ENCODE data around the gene PNKD.

PNKD gene

DNA sequence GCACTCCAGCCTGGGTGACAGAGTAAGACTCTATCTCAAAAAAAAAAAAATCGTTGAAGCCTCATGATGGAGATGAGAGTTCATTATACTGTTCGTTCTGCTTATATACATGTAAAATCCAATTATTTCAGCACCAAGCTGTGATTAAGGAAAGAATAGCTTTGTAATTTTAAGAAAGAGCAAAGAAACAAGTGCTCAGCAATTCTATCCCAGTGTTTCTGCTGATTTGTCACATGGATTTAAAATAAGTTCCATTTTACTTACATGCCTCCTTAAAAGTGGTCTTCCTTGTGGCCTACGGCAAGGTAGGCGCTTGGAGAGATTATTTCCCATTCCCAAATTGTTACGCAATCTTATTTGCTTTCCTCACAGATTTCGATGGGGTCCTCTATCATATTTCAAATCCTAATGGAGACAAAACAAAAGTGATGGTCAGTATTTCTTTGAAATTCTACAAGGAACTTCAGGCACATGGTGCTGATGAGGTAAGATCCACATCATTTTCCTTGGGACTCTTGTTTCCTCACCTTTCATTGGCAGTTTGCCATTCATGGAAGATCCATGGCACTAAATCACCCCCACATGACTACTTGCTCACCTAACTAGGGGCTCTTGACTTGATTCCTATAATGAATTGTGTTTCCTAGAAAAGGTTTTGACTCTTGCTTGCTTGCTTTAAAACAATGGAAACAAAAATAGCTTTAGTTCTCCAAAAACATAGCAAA lies 41.8 kb upstream of the PNKD start:
- no peak overlapping the region for H3K4me3 Mint-ChIP-seq
- TF ChIP-seq, protein P1, sequence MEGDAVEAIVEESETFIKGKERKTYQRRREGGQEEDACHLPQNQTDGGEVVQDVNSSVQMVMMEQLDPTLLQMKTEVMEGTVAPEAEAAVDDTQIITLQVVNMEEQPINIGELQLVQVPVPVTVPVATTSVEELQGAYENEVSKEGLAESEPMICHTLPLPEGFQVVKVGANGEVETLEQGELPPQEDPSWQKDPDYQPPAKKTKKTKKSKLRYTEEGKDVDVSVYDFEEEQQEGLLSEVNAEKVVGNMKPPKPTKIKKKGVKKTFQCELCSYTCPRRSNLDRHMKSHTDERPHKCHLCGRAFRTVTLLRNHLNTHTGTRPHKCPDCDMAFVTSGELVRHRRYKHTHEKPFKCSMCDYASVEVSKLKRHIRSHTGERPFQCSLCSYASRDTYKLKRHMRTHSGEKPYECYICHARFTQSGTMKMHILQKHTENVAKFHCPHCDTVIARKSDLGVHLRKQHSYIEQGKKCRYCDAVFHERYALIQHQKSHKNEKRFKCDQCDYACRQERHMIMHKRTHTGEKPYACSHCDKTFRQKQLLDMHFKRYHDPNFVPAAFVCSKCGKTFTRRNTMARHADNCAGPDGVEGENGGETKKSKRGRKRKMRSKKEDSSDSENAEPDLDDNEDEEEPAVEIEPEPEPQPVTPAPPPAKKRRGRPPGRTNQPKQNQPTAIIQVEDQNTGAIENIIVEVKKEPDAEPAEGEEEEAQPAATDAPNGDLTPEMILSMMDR (IDR thresholded peaks at IDR 0.05; ENCODE audit: unreplicated experiment in 3 of 3) = no peak
- H3K27ac Mint-ChIP-seq = no peak overlapping the region
- H3K4me1 Mint-ChIP-seq = peaks cover 4% of the 10 kb centered on the region
- H3K36me3 Mint-ChIP-seq (ENCODE audit: low read depth) = peaks cover 72% of the 10 kb centered on the region
- H3K9me3 Mint-ChIP-seq = no peaks in the 10 kb centered on the region
- H3K27me3 Mint-ChIP-seq (ENCODE audit: low read depth) = no peaks in the 10 kb centered on the region

DNA sequence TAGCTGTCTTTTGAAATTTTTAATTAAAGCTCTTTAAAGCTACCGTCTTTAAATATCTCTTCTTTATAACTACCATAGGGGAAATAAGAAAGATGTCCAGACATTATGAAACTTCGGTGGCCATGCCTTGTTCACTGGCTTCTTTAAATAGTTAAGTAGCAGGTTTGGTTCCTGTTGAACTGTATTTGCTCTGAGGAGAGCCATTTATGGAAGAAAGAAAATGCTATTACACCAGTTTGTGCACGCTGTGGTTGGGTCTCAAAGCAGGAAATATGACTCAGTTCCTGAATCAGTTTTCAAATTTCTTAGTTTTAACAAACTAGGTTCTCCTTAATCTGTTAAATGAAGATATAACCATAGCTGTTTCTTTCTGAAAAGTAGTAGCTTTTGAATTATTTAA lies 41.1 kb upstream of the PNKD start:
- peak overlapping the region in 1 of 3 experiments; percentile 45 for H3K27ac Mint-ChIP-seq

DNA sequence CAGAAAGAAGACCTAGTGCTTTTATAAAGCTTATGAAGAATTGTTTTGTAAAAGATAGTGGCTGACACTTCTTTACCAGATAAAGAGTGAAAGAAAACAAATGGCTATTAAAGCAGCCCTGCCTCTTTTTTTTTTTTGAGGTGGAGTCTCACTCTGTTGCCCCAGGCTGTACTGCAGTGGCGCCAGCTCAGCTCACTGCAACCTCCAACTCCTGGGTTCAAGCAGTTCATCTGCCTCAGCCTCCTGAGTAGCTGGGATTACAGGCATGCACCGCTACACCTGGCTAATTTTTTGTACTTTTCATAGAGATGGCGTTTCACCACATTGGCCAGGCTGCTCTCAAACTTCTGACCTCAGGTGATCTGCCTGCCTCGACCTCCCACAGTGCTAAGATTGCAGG lies 40.5 kb upstream of the PNKD start:
- Mint-ChIP-seq H3K4me1 (no peaks in the 10 kb centered on the region), H3K27me3 (ENCODE audit: low read depth) (no peaks in the 10 kb centered on the region), H3K27ac (no peak overlapping the region), H3K9me3 (no peaks in the 10 kb centered on the region), H3K36me3 (ENCODE audit: low read depth) (peaks cover 79% of the 10 kb centered on the region), H3K4me3 (no peak overlapping the region)
- TF ChIP-seq, protein P1 (IDR thresholded peaks at IDR 0.05; ENCODE audit: unreplicated experiment in 3 of 3) = no peak

More for the DNA sequence above, 41.1 kb upstream of the PNKD start:
- TF ChIP-seq, protein P1 (IDR thresholded peaks at IDR 0.05; ENCODE audit: unreplicated experiment in 3 of 3) = no peak
- H3K9me3 Mint-ChIP-seq = no peaks in the 10 kb centered on the region
- H3K4me3 Mint-ChIP-seq = no peak overlapping the region
- no peaks in the 10 kb centered on the region for H3K27me3 Mint-ChIP-seq (ENCODE audit: low read depth)
- peaks cover 78% of the 10 kb centered on the region for H3K36me3 Mint-ChIP-seq (ENCODE audit: low read depth)
- H3K4me1 Mint-ChIP-seq = no peaks in the 10 kb centered on the region

DNA sequence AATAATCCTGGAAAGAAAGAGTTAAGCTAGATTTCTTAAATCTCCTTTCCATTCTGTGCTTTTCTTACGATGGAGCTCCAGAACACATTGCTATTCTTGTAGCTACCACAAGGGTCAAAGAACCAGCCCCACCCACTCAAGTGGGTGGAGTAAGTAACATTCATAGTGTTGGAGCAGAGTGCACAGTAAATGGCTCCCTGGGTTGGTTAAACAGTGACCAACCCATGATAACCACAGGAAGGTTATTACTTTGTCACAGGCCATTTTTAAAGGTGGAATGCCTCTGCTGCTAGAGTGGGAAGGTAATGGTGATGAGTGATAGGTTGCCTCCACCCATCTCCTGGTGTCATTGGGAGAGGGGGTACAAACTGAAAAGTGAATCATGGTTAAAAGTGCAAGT lies 39.4 kb upstream of the PNKD start:
- TF ChIP-seq, protein P1 (IDR thresholded peaks at IDR 0.05; ENCODE audit: unreplicated experiment in 3 of 3) = peak; percentile 17 to 31 (median 18)
- H3K4me1 Mint-ChIP-seq = no peaks in the 10 kb centered on the region

DNA sequence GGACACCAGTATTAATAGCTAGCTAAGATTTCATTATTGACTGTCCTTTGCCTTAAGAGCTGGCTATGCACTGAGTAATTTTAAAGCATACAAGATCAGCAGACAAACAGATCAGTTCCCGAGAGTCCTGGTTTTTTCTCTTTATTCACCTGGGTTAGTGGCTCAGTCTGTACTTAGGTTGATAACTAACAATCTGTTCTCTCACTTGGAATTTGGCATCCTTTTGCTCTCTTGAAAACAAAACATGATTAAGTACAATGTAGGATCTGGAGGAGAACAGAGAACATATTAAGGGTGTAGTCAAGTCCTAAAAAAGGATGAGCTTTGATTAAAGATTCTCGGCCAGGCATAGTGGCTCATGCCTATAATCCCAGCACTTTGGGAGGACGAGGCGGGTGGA lies 36.8 kb upstream of the PNKD start:
- Mint-ChIP-seq H3K27me3 (ENCODE audit: low read depth) (no peaks in the 10 kb centered on the region), H3K27ac (no peak overlapping the region), H3K36me3 (ENCODE audit: low read depth) (peaks cover 80% of the 10 kb centered on the region), H3K9me3 (no peaks in the 10 kb centered on the region), H3K4me1 (no peaks in the 10 kb centered on the region), H3K4me3 (no peak overlapping the region)
- TF ChIP-seq, protein P1 (IDR thresholded peaks at IDR 0.05; ENCODE audit: unreplicated experiment in 3 of 3) = no peak

More for the DNA sequence above, 39.4 kb upstream of the PNKD start:
- Mint-ChIP-seq H3K36me3 (ENCODE audit: low read depth) (peaks cover 80% of the 10 kb centered on the region), H3K9me3 (no peaks in the 10 kb centered on the region), H3K4me3 (no peak overlapping the region), H3K27me3 (ENCODE audit: low read depth) (no peaks in the 10 kb centered on the region), H3K27ac (peak overlapping the region; percentile 24 to 88 (median 78))

DNA sequence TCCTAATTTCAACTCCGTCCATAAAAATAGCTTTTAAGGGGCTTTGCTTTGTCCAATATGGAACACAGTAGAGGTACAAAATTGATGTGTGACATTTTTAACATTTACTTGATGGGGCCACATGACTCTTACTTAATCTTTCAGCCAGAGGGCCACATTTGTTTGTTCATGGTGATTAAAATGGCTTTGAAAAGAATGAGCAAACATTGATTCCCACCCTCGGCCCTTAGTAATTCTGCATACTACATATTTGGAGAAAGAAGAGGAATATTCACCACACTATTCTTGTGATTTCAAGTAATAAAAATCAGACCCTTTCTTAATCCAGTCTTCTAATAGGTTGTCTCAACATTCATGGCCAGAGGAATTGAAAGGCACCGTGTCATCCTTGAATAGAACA lies 35.8 kb upstream of the PNKD start:
- H3K4me3 Mint-ChIP-seq = no peak overlapping the region
- H3K27ac Mint-ChIP-seq = no peak overlapping the region
- H3K9me3 Mint-ChIP-seq = no peaks in the 10 kb centered on the region
- H3K27me3 Mint-ChIP-seq (ENCODE audit: low read depth) = no peaks in the 10 kb centered on the region
- peaks cover 82% of the 10 kb centered on the region for H3K36me3 Mint-ChIP-seq (ENCODE audit: low read depth)
- H3K4me1 Mint-ChIP-seq = no peaks in the 10 kb centered on the region
- TF ChIP-seq, protein P1 (IDR thresholded peaks at IDR 0.05; ENCODE audit: unreplicated experiment in 3 of 3) = no peak

Data from nephron (organoid).